ENCODE measurements around the gene VAV1.
A peak's percentile ranks its signal among the peaks of the same experiment; 100 is the strongest.
"Not testable (repeated sequence)": the region's sequence is repeated elsewhere in the genome, so short reads cannot be mapped to it uniquely, and the experiment has no call there.

The VAV1 gene

DNA sequence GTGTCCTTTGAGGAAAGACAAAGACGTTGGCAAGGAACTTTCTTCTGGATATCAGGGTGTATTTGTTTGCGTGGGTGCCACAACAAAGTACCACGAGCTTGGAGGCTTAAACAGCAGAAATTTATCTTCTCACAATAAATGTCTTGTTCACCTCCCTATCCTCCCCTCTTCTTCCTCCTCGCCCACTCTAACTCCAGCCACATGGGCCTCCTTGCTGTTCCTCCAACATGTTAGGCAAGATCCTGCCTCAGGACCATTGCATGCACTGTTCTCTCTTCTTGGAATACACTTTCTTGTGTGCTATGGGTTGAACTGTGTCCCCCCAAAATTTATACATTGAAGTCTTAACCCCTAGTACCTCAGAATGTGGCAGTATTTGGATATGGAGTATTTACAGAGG is 45.7 kb downstream of the VAV1 start:
- H3K9me3 Mint-ChIP-seq: peaks cover 10% of the 10 kb centered on the region
- H3K4me1 Mint-ChIP-seq (ENCODE audit: low read depth): peaks cover 27% of the 10 kb centered on the region
- H3K27ac Mint-ChIP-seq: no peak overlapping the region
- H3K4me3 Mint-ChIP-seq: no peak overlapping the region
- no peaks in the 10 kb centered on the region for H3K27me3 Mint-ChIP-seq
- peaks cover 69% of the 10 kb centered on the region for H3K36me3 Mint-ChIP-seq (ENCODE audit: low read depth)
- intact Hi-C loops (cut with micrococcal nuclease): no loop called here

DNA sequence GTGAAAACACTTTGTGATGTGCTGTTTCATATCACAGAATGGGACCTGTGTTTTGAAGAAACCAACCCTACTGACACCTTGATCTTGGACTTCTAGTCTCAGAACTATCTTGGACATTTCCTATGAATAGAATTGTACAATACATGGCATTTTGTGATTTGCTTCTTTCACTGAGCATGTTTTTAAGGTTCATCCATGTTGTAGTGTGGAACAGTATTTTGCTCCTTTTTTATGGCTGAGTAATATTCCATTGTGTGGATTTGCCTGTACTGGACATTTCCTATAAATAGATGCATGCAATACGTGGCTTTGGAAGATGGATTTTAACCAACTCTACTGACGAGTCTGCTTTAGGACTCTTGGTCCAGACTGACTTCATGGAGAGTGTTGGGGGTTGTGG is 46.8 kb downstream of the VAV1 start:
- Mint-ChIP-seq H3K36me3 (ENCODE audit: low read depth) (peaks cover 80% of the 10 kb centered on the region), H3K9me3 (peaks cover 10% of the 10 kb centered on the region), H3K27ac (no peak overlapping the region), H3K4me1 (ENCODE audit: low read depth) (peaks cover 23% of the 10 kb centered on the region), H3K4me3 (no peak overlapping the region), H3K27me3 (no peaks in the 10 kb centered on the region)
- intact Hi-C loops (cut with micrococcal nuclease): no loop called here

DNA sequence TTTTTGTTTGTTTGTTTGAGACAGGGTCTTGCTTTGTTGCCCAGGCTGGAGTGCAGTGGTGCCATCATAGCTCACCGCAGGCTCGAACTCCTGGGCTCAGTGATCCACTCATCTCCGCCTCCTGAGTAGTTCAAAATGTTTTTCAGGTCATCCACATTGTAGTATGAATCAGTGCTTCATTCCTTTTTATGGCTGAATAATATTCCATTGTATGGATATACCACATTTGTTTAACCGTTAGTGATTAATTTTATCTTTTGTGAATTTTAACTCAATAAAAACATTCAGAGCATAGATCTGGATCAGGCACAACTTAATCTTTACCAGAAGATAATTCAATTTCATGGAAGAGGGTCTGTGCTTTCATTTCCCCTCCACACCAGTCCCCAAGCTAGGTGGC is 47.7 kb downstream of the VAV1 start:
- intact Hi-C loops (cut with micrococcal nuclease): no loop called here
- Mint-ChIP-seq H3K36me3 (ENCODE audit: low read depth) (peaks cover 85% of the 10 kb centered on the region), H3K27ac (no peak overlapping the region), H3K4me1 (ENCODE audit: low read depth) (peaks cover 18% of the 10 kb centered on the region), H3K4me3 (no peak overlapping the region), H3K27me3 (no peaks in the 10 kb centered on the region), H3K9me3 (peaks cover 10% of the 10 kb centered on the region)

DNA sequence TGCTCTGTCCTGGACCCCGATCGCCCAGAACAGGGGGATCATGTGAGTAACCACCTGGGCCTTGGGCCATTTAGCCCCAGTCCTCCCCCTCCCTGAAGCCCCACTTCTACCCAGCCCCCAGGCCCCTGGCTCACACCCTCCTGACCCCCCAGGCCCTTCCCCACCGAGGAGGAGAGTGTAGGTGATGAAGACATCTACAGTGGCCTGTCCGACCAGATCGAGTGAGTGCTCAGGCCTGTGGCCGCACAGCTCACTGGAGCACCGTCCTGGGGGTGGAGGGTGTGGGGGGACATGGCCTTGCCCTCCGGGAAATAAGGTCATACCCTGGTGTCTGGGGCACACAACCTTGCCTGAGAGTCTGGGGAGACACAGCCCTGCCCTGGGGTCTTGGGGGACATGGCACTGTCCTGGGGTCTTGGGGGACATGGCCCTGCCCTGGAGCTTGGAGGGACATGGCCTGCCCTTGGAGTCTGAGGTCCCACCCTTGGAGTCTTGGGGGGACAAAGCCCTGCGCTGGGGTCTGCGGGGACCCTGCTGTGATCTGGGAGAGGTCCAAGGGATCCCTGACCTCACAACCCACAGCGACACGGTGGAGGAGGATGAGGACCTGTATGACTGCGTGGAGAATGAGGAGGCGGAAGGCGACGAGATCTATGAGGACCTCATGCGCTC is 49.3 kb downstream of the VAV1 start:
- Mint-ChIP-seq H3K4me3 (no peak overlapping the region), H3K27me3 (no peaks in the 10 kb centered on the region), H3K27ac (peak overlapping the region; percentile 26), H3K36me3 (ENCODE audit: low read depth) (peaks cover 93% of the 10 kb centered on the region), H3K4me1 (ENCODE audit: low read depth) (peaks cover 12% of the 10 kb centered on the region), H3K9me3 (peaks cover 10% of the 10 kb centered on the region)
- intact Hi-C loops (cut with micrococcal nuclease): no loop called here

DNA sequence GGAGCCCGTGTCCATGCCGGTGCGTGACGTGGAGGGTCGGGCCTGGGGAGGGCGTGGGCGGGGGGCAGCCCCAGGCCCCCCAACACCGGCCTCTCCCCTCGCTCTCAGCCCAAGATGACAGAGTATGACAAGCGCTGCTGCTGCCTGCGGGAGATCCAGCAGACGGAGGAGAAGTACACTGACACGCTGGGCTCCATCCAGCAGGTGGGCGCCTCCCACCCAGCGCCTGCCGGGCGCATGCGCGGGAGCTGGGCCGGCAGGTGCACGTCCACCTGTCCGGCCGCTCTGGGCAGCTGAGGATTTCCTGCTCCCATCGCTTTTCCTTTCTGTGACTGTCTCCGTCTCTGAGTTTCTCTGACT is 49.8 kb downstream of the VAV1 start:
- Mint-ChIP-seq H3K4me3 (no peak overlapping the region), H3K27ac (peak overlapping the region; percentile 26), H3K4me1 (ENCODE audit: low read depth) (peaks cover 10% of the 10 kb centered on the region), H3K36me3 (ENCODE audit: low read depth) (peaks cover 95% of the 10 kb centered on the region), H3K9me3 (peaks cover 10% of the 10 kb centered on the region), H3K27me3 (no peaks in the 10 kb centered on the region)
- intact Hi-C loops (cut with micrococcal nuclease): no loop called here

DNA sequence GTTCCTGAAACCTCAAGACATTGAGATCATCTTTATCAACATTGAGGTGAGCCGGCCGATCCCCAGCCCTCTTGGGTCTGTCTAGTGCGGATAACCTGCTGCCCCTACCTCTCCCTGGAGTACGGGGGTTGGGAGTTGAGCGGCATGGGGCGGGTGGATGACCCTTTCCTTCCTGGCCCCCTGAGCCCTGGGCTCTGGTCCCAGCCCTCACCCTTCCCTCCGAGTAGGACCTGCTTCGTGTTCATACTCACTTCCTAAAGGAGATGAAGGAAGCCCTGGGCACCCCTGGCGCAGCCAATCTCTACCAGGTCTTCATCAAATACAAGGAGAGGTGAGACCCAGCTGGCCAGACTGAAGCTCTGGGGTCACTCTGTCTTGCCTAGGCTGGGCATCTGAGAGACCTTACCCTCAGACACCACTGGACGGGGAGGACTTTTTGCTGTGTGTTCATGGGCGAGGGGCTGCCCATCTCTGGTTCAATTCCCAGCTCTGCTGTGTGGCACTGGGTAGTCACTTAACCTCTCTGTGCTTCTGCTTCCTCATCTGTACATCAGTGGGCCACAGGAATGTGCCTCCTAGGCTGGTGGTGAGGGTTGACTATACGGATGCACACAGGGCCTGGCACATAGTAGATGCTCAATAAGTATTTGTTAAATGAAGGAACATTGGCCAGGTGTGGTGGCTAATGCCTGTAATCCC is 52.7 kb downstream of the VAV1 start:
- Mint-ChIP-seq H3K9me3 (no peaks in the 10 kb centered on the region), H3K36me3 (ENCODE audit: low read depth) (peaks cover 95% of the 10 kb centered on the region), H3K4me3 (no peak overlapping the region), H3K27me3 (no peaks in the 10 kb centered on the region), H3K4me1 (ENCODE audit: low read depth) (peaks cover 12% of the 10 kb centered on the region), H3K27ac (no peak overlapping the region)
- intact Hi-C loops (cut with micrococcal nuclease): no loop called here

DNA sequence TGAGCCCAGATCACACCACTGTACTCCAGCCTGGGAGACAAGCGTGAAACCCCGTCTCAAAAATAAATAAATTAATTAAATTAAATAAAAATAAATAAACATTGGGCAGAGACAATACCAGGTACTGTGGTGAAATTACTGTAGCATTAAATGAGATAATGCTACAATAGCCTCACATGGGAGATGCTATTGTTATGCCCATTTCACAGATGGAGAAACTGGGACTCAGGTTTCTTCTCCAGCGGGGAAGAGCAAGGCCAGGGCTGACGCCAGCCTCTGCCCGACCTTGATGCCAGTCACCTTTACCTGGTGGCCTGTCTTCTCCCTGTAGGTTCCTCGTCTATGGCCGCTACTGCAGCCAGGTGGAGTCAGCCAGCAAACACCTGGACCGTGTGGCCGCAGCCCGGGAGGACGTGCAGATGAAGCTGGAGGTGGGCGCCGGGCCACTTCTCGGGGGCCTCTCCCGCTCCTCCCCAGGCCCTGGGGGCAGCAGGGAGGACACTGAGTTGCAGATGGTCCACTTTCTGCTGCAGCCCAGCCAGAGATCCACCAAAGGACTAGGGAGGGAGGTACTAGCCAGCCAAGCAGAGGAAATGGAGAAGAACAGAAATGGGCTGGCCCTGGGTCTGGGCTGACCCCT is 53.9 kb downstream of the VAV1 start:
- peaks cover 21% of the 10 kb centered on the region for H3K4me1 Mint-ChIP-seq (ENCODE audit: low read depth)
- intact Hi-C loops (cut with micrococcal nuclease): no loop called here
- peaks cover 95% of the 10 kb centered on the region for H3K36me3 Mint-ChIP-seq (ENCODE audit: low read depth)
- H3K9me3 Mint-ChIP-seq: no peaks in the 10 kb centered on the region
- H3K4me3 Mint-ChIP-seq: no peak overlapping the region
- H3K27me3 Mint-ChIP-seq: no peaks in the 10 kb centered on the region
- H3K27ac Mint-ChIP-seq: no peak overlapping the region

DNA sequence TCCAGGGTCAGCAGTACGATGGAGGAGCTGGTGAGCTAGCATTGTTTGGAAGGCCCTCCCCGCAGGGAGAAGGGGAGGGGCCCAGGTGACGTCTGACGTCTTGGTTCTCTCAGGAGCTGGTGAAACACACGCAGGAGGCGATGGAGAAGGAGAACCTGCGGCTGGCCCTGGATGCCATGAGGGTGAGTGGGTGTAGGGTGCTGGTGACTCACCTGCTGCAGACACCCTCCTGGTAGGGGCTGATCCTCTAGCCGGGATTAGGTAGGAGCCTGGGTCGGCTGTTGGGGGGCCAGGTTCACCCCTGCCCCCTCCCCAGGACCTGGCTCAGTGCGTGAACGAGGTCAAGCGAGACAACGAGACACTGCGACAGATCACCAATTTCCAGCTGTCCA is 55.8 kb downstream of the VAV1 start:
- Mint-ChIP-seq H3K4me1 (ENCODE audit: low read depth) (peaks cover 40% of the 10 kb centered on the region), H3K9me3 (peaks cover 9% of the 10 kb centered on the region), H3K27me3 (no peaks in the 10 kb centered on the region), H3K4me3 (no peak overlapping the region), H3K36me3 (ENCODE audit: low read depth) (peaks cover 100% of the 10 kb centered on the region), H3K27ac (no peak overlapping the region)
- intact Hi-C loops (cut with micrococcal nuclease): no loop called here

DNA sequence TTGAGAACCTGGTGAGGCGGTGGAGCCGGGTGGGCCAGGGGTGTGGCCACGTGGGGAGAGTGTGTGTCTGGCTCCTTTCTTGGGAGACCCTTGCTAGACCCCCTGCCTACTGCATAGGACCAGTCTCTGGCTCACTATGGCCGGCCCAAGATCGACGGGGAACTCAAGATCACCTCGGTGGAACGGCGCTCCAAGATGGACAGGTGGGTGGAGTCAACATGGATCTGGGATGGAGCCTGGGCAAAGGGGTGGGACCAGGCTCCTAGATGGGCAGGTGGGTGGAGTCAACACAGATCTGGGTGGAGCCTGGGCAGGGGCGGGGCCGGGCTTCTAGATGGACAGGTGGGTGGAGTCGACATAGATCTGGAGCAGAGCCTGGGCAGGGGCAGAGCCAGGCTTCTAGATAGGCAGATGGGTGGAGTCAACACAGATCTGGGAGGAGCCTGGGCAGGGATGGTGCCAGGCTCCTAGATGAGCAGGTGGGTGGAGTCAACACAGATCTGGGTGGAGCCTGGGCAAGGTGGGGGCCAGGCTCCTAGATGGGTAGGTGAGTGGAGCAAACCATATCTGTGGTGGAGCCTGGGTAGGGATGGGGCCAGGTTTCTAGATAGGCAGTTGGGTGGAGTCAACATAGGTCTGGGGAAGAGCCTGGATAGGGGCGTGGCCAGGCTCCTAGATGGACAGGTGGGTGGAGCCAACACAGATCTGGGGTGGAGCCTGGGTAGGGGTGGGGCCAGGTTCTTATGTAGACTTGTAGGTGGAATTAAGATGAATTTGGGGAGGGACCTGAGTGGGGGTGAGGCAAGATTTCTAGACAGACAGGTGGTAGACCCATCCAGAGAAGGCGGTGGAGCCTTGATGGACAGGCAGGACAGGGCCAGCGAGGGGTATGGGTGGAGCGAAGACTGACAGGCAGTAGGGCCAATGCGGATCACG is 56.5 kb downstream of the VAV1 start:
- Mint-ChIP-seq H3K9me3 (peaks cover 9% of the 10 kb centered on the region), H3K27me3 (no peaks in the 10 kb centered on the region), H3K27ac (no peak overlapping the region), H3K4me3 (no peak overlapping the region), H3K36me3 (ENCODE audit: low read depth) (peaks cover 100% of the 10 kb centered on the region), H3K4me1 (ENCODE audit: low read depth) (peaks cover 43% of the 10 kb centered on the region)
- intact Hi-C loops (cut with micrococcal nuclease): no loop called here

DNA sequence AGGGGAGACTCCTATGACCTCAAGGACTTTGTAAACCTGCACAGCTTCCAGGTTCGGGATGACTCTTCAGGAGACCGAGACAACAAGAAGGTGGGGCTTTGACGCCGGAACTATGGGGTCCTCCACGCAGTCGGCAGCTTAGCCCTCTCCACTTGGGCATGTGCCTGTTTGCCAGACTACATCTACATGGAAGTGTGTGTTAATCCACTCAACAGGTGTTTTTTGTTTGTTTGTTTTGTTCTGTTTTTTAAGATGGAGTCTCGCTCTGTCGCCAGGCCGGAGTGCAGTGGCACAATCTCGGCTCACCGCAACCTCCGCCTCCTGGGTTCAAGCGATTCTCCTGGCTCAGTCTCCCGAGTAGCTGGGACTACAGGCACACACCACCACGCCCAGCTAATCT is 57.3 kb downstream of the VAV1 start:
- peaks cover 94% of the 10 kb centered on the region for H3K36me3 Mint-ChIP-seq (ENCODE audit: low read depth)
- intact Hi-C loops (cut with micrococcal nuclease); H3K4me3 Mint-ChIP-seq; H3K27me3 Mint-ChIP-seq; H3K9me3 Mint-ChIP-seq; H3K27ac Mint-ChIP-seq: not testable (repeated sequence)
- peaks cover 43% of the 10 kb centered on the region for H3K4me1 Mint-ChIP-seq (ENCODE audit: low read depth)

DNA sequence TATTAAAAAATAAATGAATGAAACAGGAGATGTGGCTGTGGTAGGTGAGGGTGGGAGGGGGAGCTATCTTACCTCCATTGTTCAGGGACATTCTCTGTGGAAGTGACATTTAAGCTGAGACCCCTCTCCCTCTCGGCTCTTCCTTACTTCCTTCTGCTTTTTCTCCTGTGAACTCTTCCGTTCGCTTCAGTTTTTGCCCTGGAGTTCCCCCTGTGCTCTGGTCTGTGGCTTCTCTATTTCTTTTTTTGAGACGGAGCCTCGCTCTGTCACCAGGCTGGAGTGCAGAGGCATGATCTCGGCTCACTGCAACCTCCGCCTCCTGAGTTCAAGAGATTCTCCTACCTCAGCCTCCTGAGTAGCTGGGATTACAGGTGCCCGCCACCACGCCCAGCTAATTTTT is 58.6 kb downstream of the VAV1 start:
- peaks cover 92% of the 10 kb centered on the region for H3K36me3 Mint-ChIP-seq (ENCODE audit: low read depth)
- H3K27me3 Mint-ChIP-seq: not testable (repeated sequence)

DNA sequence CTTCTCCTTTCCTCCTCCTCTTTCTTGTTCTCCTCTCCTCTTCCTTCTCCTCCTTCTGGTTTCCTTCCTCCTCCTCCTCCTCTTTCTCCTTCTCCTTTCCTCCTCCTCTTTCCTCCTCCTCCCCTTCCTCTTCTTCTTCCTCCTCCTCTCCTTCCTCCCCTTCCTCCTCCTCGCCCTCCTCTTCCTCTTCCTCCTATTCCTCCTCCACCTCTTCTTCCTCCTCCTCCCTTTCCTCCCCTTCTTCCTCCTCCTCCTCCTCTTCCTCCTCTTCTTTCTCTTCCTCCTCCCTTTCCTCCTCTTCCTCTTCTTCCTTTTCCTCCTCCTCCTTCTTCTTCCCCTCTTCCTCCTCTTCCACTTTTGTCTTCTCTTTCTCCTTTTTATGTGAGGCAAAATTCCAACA is 59.9 kb downstream of the VAV1 start:
- H3K4me3 Mint-ChIP-seq: no peak overlapping the region
- H3K27me3 Mint-ChIP-seq: no peaks in the 10 kb centered on the region
- intact Hi-C loops (cut with micrococcal nuclease): no loop called here
- peaks cover 92% of the 10 kb centered on the region for H3K36me3 Mint-ChIP-seq (ENCODE audit: low read depth)
- H3K9me3 Mint-ChIP-seq: peaks cover 9% of the 10 kb centered on the region
- peaks cover 56% of the 10 kb centered on the region for H3K4me1 Mint-ChIP-seq (ENCODE audit: low read depth)
- H3K27ac Mint-ChIP-seq: peak overlapping the region; percentile 70

More for the DNA sequence above, 58.6 kb downstream of the VAV1 start:
- peak overlapping the region; percentile 70 for H3K27ac Mint-ChIP-seq
- intact Hi-C loops (cut with micrococcal nuclease); H3K9me3 Mint-ChIP-seq; H3K4me3 Mint-ChIP-seq: not testable (repeated sequence)
- H3K4me1 Mint-ChIP-seq (ENCODE audit: low read depth): peaks cover 43% of the 10 kb centered on the region

DNA sequence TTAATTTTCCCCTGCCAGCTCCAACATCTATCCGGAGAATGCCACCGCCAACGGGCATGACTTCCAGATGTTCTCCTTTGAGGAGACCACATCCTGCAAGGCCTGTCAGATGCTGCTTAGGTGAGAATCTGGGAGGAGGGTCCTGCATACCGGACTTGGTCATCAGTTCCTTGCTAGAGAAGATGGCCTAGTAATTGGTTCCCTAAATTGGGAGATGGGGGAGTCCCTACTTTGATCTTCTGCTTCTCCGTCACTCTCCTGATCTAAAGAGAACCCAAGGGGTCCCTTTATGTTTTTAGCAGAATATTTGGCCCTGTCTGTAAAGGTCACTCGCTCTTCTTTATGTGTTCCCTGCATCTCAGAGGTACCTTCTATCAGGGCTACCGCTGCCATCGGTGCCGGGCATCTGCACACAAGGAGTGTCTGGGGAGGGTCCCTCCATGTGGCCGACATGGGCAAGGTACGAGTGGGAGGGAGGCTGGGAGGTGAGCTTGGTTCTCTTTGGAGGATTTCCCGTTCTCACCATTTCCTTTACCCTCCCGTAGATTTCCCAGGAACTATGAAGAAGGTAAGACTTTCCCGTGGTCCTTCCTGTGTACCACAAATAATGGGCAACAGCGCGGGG is 60.8 kb downstream of the VAV1 start:
- H3K36me3 Mint-ChIP-seq (ENCODE audit: low read depth): peaks cover 92% of the 10 kb centered on the region
- H3K4me1 Mint-ChIP-seq (ENCODE audit: low read depth): peaks cover 61% of the 10 kb centered on the region
- peak overlapping the region; percentile 70 for H3K27ac Mint-ChIP-seq

More for the DNA sequence above, 60.8 kb downstream of the VAV1 start:
- Mint-ChIP-seq H3K4me3 (no peak overlapping the region), H3K27me3 (no peaks in the 10 kb centered on the region), H3K9me3 (peaks cover 9% of the 10 kb centered on the region)
- intact Hi-C loops (cut with micrococcal nuclease): no loop called here
